22Rv1 (cell line): Measurements from ENCODE around the gene WDR90.

Experiments used
- ZFX ChIP-seq: fragments of 450-650 bp; IDR thresholded peaks from 2 replicates; pipeline ENCODE4 v1.6.1; 2017; ENCODE audit warnings: antibody characterized with exemption, borderline replicate concordance
- TF ChIP-seq, protein P1 (sequence below): fragments of 450-650 bp; IDR thresholded peaks from 2 replicates; pipeline ENCODE4 v1.5.1; 2017; ENCODE audit warnings: mild to moderate bottlenecking

DNA sequence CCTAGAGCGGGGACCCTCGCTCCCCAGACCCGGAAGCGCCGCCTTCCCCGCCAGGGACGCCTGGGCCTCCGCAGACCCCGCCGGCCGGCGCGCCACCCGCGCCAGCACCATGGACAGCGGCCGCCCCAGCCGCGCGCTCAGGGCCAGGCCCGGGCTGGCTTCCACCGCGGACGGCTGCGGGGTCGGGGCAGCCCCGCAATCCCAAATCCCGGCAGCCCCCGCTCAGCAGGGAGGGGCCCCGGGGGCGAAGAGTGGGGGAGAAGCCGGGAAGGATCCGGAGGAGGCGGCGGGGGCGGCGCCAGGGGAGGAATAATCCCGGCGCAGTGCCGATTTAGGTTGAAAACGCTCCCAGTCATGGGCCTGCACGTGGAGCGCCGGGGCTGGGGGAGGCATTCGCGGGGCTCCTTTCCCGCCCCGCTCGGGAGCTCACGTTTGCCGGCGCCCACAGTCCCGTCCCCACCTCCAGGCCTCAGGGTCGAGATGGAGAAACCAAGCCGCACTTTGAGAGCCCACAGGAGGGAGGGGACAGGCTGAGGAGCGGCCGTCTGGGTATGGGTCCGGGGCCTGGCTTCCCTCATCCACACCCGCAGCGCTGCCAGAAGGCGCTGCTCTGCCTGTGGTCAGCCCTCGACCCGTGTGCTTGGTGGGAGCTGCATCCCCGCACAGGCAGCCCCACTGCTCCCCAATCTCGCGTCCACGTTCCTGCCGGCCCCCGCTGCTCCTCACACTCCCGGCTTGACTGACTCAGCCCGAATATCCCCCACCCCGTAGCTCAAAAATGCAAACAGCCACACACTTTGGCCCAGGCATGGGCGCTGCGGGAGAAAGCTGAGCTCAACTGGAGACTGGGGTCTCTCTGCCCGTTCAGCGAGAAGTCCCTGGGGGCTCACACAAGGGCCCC is 51.8 kb downstream of the WDR90 start:
- TF ChIP-seq, protein P1, sequence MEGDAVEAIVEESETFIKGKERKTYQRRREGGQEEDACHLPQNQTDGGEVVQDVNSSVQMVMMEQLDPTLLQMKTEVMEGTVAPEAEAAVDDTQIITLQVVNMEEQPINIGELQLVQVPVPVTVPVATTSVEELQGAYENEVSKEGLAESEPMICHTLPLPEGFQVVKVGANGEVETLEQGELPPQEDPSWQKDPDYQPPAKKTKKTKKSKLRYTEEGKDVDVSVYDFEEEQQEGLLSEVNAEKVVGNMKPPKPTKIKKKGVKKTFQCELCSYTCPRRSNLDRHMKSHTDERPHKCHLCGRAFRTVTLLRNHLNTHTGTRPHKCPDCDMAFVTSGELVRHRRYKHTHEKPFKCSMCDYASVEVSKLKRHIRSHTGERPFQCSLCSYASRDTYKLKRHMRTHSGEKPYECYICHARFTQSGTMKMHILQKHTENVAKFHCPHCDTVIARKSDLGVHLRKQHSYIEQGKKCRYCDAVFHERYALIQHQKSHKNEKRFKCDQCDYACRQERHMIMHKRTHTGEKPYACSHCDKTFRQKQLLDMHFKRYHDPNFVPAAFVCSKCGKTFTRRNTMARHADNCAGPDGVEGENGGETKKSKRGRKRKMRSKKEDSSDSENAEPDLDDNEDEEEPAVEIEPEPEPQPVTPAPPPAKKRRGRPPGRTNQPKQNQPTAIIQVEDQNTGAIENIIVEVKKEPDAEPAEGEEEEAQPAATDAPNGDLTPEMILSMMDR = no peak
- TF ChIP-seq ZFX = no peak
